ENCODE measurements around the gene PAM. TPM values are rescaled to one million over a fixed set of nuclear protein-coding genes. Genes with fewer than 3 reads are reported as not detected.

Gene PAM
- total RNA-seq, 1 experiment from 2014 or later: 60.3 TPM

- intact Hi-C loops (cut with micrococcal nuclease): no loop called here
- POLR2A ChIA-PET: no interaction called here
- Mint-ChIP-seq H3K4me1 (ENCODE audit: insufficient read depth, unreplicated experiment) (peaks cover 4% of the 10 kb centered on the region), H3K27me3 (ENCODE audit: insufficient read depth, unreplicated experiment) (no peaks in the 10 kb centered on the region), H3K27ac (ENCODE audit: low read depth, unreplicated experiment) (no peak overlapping the region), H3K9me3 (ENCODE audit: unreplicated experiment) (no peaks in the 10 kb centered on the region), H3K4me3 (ENCODE audit: unreplicated experiment) (no peak overlapping the region), H3K36me3 (ENCODE audit: insufficient read depth, unreplicated experiment) (no peaks in the 10 kb centered on the region)
- BruUV-seq (replicated peaks): no TSS peak
- CTCF ChIA-PET: interaction anchor here (0.7 kb wide), 1 partner anchor 31 kb away, joined by 3 read pairs; no protein-coding TSS in a partner anchor
- no peak for DNase-seq (ENCODE audit: unreplicated experiment)
- no peak for TF ChIP-seq CTCF (IDR thresholded peaks at IDR 0.05; ENCODE audit: unreplicated experiment)
Observed at GRCh38 chr5:102835717-102836116, 80.6 kb downstream of the PAM start.

GRCh38 chr5:102841021-102841420 is 85.9 kb downstream of the PAM start:
- Mint-ChIP-seq H3K27me3 (ENCODE audit: insufficient read depth, unreplicated experiment) (no peaks in the 10 kb centered on the region), H3K4me1 (ENCODE audit: insufficient read depth, unreplicated experiment) (no peaks in the 10 kb centered on the region), H3K9me3 (ENCODE audit: unreplicated experiment) (no peaks in the 10 kb centered on the region), H3K36me3 (ENCODE audit: insufficient read depth, unreplicated experiment) (no peaks in the 10 kb centered on the region), H3K4me3 (ENCODE audit: unreplicated experiment) (no peak overlapping the region), H3K27ac (ENCODE audit: low read depth, unreplicated experiment) (no peak overlapping the region)
- no peak for DNase-seq (ENCODE audit: unreplicated experiment)
- no TSS peak for BruUV-seq (replicated peaks)
- POLR2A ChIA-PET: interaction anchor here (0.5 kb wide), 1 partner anchor 205 kb away, joined by 3 read pairs; no protein-coding TSS in a partner anchor
- intact Hi-C loops (cut with micrococcal nuclease): no loop called here
- no peak for TF ChIP-seq CTCF (IDR thresholded peaks at IDR 0.05; ENCODE audit: unreplicated experiment)
- CTCF ChIA-PET: interaction anchor here (0.6 kb wide), 2 partner anchors 18 to 90 kb away, joined by 3 to 5 read pairs; no protein-coding TSS in a partner anchor

GRCh38 chr5:102843997-102844396 is 88.9 kb downstream of the PAM start:
- DNase-seq (ENCODE audit: unreplicated experiment): no peak
- H3K27me3 Mint-ChIP-seq (ENCODE audit: insufficient read depth, unreplicated experiment): no peaks in the 10 kb centered on the region
- TF ChIP-seq CTCF (IDR thresholded peaks at IDR 0.05; ENCODE audit: unreplicated experiment): no peak
- no peaks in the 10 kb centered on the region for H3K4me1 Mint-ChIP-seq (ENCODE audit: insufficient read depth, unreplicated experiment)
- ChIA-PET CTCF (interaction anchor here (0.7 kb wide), 2 partner anchors 163 to 857 kb away, joined by 4 to 5 read pairs; no protein-coding TSS in a partner anchor), POLR2A (interaction anchor here (1.2 kb wide), 1 partner anchor 19 kb away, joined by 3 read pairs; no protein-coding TSS in a partner anchor)
- no peak overlapping the region for H3K27ac Mint-ChIP-seq (ENCODE audit: low read depth, unreplicated experiment)
- intact Hi-C loops (cut with micrococcal nuclease): no loop called here
- no peak overlapping the region for H3K4me3 Mint-ChIP-seq (ENCODE audit: unreplicated experiment)
- no TSS peak for BruUV-seq (replicated peaks)
- no peaks in the 10 kb centered on the region for H3K36me3 Mint-ChIP-seq (ENCODE audit: insufficient read depth, unreplicated experiment)
- H3K9me3 Mint-ChIP-seq (ENCODE audit: unreplicated experiment): peaks cover 8% of the 10 kb centered on the region

- BruUV-seq (replicated peaks): no TSS peak
- no peaks in the 10 kb centered on the region for H3K27me3 Mint-ChIP-seq (ENCODE audit: insufficient read depth, unreplicated experiment)
- no peak for DNase-seq (ENCODE audit: unreplicated experiment)
Observed at GRCh38 chr5:102845041-102845440, 89.9 kb downstream of the PAM start.

More at GRCh38 chr5:102845041-102845440, 89.9 kb downstream of the PAM start:
- no peak overlapping the region for H3K27ac Mint-ChIP-seq (ENCODE audit: low read depth, unreplicated experiment)
- no peak overlapping the region for H3K4me3 Mint-ChIP-seq (ENCODE audit: unreplicated experiment)
- peaks cover 8% of the 10 kb centered on the region for H3K9me3 Mint-ChIP-seq (ENCODE audit: unreplicated experiment)
- no peaks in the 10 kb centered on the region for H3K4me1 Mint-ChIP-seq (ENCODE audit: insufficient read depth, unreplicated experiment)
- no peak for TF ChIP-seq CTCF (IDR thresholded peaks at IDR 0.05; ENCODE audit: unreplicated experiment)
- H3K36me3 Mint-ChIP-seq (ENCODE audit: insufficient read depth, unreplicated experiment): no peaks in the 10 kb centered on the region
- intact Hi-C loops (cut with micrococcal nuclease): no loop called here
- ChIA-PET CTCF (interaction anchor here (0.7 kb wide), 1 partner anchor 52 kb away, joined by 3 read pairs; no protein-coding TSS in a partner anchor), POLR2A (interaction anchor here (0.6 to 1.2 kb wide), 3 partner anchors 18 to 716 kb away, joined by 3 read pairs; no protein-coding TSS in a partner anchor)
